Measurements from ENCODE around the gene TMEM98.
"Not testable (repeated sequence)": the region's sequence is repeated elsewhere in the genome, so short reads cannot be mapped to it uniquely, and the experiment has no call there.

The TMEM98 gene

GRCh38 chr17:32927724-32928585 is at the start of gene TMEM98:
Gene TMEM98 (plus strand): TSS chr17:32928153. CDS start chr17:32931529, 3,376 bp downstream.
- peak within 1 kb of the TSS; percentile 53 for H3K4me3 Mint-ChIP-seq
- peaks cover 29% of the 10 kb centered on the region for H3K27me3 Mint-ChIP-seq (ENCODE audit: low read depth)
- H3K4me1 Mint-ChIP-seq (ENCODE audit: low read depth) = peaks cover 2% of the 10 kb centered on the region
- H3K36me3 Mint-ChIP-seq (ENCODE audit: low read depth) = no peaks in the 10 kb centered on the region
- H3K27ac Mint-ChIP-seq = no peak within 1 kb of the TSS
- no peaks in the 10 kb centered on the region for H3K9me3 Mint-ChIP-seq

- Mint-ChIP-seq H3K27me3 (ENCODE audit: low read depth) (peaks cover 39% of the 10 kb centered on the region), H3K4me3 (no peak overlapping the region), H3K9me3 (no peaks in the 10 kb centered on the region), H3K36me3 (ENCODE audit: low read depth) (no peaks in the 10 kb centered on the region), H3K4me1 (ENCODE audit: low read depth) (peaks cover 9% of the 10 kb centered on the region), H3K27ac (no peak overlapping the region)
Measured at GRCh38 chr17:32878211-32878610, 49.7 kb upstream of the TMEM98 start.

- Mint-ChIP-seq H3K4me3 (no peak overlapping the region), H3K36me3 (ENCODE audit: low read depth) (no peaks in the 10 kb centered on the region), H3K27me3 (ENCODE audit: low read depth) (peaks cover 41% of the 10 kb centered on the region), H3K9me3 (no peaks in the 10 kb centered on the region), H3K27ac (no peak overlapping the region), H3K4me1 (ENCODE audit: low read depth) (peaks cover 9% of the 10 kb centered on the region)
Measured at GRCh38 chr17:32879134-32879533, 48.8 kb upstream of the TMEM98 start.

GRCh38 chr17:32880671-32881453 is 47.1 kb upstream of the TMEM98 start:
- H3K27ac Mint-ChIP-seq = no peak overlapping the region
- H3K4me1 Mint-ChIP-seq (ENCODE audit: low read depth) = peaks cover 8% of the 10 kb centered on the region
- no peak overlapping the region for H3K4me3 Mint-ChIP-seq
- H3K36me3 Mint-ChIP-seq (ENCODE audit: low read depth) = no peaks in the 10 kb centered on the region
- H3K9me3 Mint-ChIP-seq = no peaks in the 10 kb centered on the region
- H3K27me3 Mint-ChIP-seq (ENCODE audit: low read depth) = peaks cover 38% of the 10 kb centered on the region

- Mint-ChIP-seq H3K4me3 (no peak overlapping the region), H3K27me3 (ENCODE audit: low read depth) (peaks cover 34% of the 10 kb centered on the region), H3K27ac (no peak overlapping the region), H3K9me3 (no peaks in the 10 kb centered on the region), H3K36me3 (ENCODE audit: low read depth) (no peaks in the 10 kb centered on the region), H3K4me1 (ENCODE audit: low read depth) (peaks cover 5% of the 10 kb centered on the region)
Measured at GRCh38 chr17:32882029-32882428, 45.9 kb upstream of the TMEM98 start.

GRCh38 chr17:32882734-32883133 is 45.2 kb upstream of the TMEM98 start:
- Mint-ChIP-seq H3K4me3 (no peak overlapping the region), H3K9me3 (no peaks in the 10 kb centered on the region), H3K36me3 (ENCODE audit: low read depth) (no peaks in the 10 kb centered on the region), H3K27me3 (ENCODE audit: low read depth) (peaks cover 34% of the 10 kb centered on the region), H3K4me1 (ENCODE audit: low read depth) (peaks cover under 1% of the 10 kb centered on the region), H3K27ac (no peak overlapping the region)

GRCh38 chr17:32886951-32887350 is 41.0 kb upstream of the TMEM98 start:
- H3K4me1 Mint-ChIP-seq (ENCODE audit: low read depth); H3K27ac Mint-ChIP-seq; H3K9me3 Mint-ChIP-seq; H3K4me3 Mint-ChIP-seq; H3K36me3 Mint-ChIP-seq (ENCODE audit: low read depth): not testable (repeated sequence)
- H3K27me3 Mint-ChIP-seq (ENCODE audit: low read depth) = peaks cover 14% of the 10 kb centered on the region

- not testable (repeated sequence) for H3K36me3 Mint-ChIP-seq (ENCODE audit: low read depth); H3K4me1 Mint-ChIP-seq (ENCODE audit: low read depth); H3K9me3 Mint-ChIP-seq; H3K4me3 Mint-ChIP-seq; H3K27ac Mint-ChIP-seq
- H3K27me3 Mint-ChIP-seq (ENCODE audit: low read depth) = peaks cover 12% of the 10 kb centered on the region
Measured at GRCh38 chr17:32887410-32887809, 40.5 kb upstream of the TMEM98 start.

- Mint-ChIP-seq H3K27me3 (ENCODE audit: low read depth) (peaks cover 16% of the 10 kb centered on the region), H3K4me3 (no peak overlapping the region), H3K4me1 (ENCODE audit: low read depth) (no peaks in the 10 kb centered on the region), H3K27ac (no peak overlapping the region), H3K9me3 (no peaks in the 10 kb centered on the region), H3K36me3 (ENCODE audit: low read depth) (no peaks in the 10 kb centered on the region)
Measured at GRCh38 chr17:32894245-32894644, 33.7 kb upstream of the TMEM98 start.

GRCh38 chr17:32896647-32897258 is 31.2 kb upstream of the TMEM98 start:
- no peaks in the 10 kb centered on the region for H3K9me3 Mint-ChIP-seq
- no peaks in the 10 kb centered on the region for H3K36me3 Mint-ChIP-seq (ENCODE audit: low read depth)
- H3K4me1 Mint-ChIP-seq (ENCODE audit: low read depth) = no peaks in the 10 kb centered on the region
- H3K27me3 Mint-ChIP-seq (ENCODE audit: low read depth) = peaks cover 20% of the 10 kb centered on the region
- H3K4me3 Mint-ChIP-seq = no peak overlapping the region
- H3K27ac Mint-ChIP-seq = no peak overlapping the region

- Mint-ChIP-seq H3K9me3 (no peaks in the 10 kb centered on the region), H3K36me3 (ENCODE audit: low read depth) (no peaks in the 10 kb centered on the region), H3K27me3 (ENCODE audit: low read depth) (peaks cover 20% of the 10 kb centered on the region), H3K4me1 (ENCODE audit: low read depth) (peaks cover 11% of the 10 kb centered on the region), H3K27ac (no peak overlapping the region), H3K4me3 (no peak overlapping the region)
Measured at GRCh38 chr17:32899236-32900013, 28.5 kb upstream of the TMEM98 start.

GRCh38 chr17:32901743-32902142 is 26.2 kb upstream of the TMEM98 start:
- H3K36me3 Mint-ChIP-seq (ENCODE audit: low read depth) = no peaks in the 10 kb centered on the region
- H3K27ac Mint-ChIP-seq = no peak overlapping the region

GRCh38 chr17:32903774-32904673 is 23.9 kb upstream of the TMEM98 start:
- H3K9me3 Mint-ChIP-seq = no peaks in the 10 kb centered on the region
- H3K36me3 Mint-ChIP-seq (ENCODE audit: low read depth) = no peaks in the 10 kb centered on the region
- no peak overlapping the region for H3K4me3 Mint-ChIP-seq
- peaks cover 34% of the 10 kb centered on the region for H3K27me3 Mint-ChIP-seq (ENCODE audit: low read depth)
- peak overlapping the region; percentile 29 for H3K27ac Mint-ChIP-seq
- H3K4me1 Mint-ChIP-seq (ENCODE audit: low read depth) = peaks cover 16% of the 10 kb centered on the region

More at GRCh38 chr17:32901743-32902142, 26.2 kb upstream of the TMEM98 start:
- peaks cover 37% of the 10 kb centered on the region for H3K27me3 Mint-ChIP-seq (ENCODE audit: low read depth)
- H3K4me3 Mint-ChIP-seq = no peak overlapping the region
- H3K4me1 Mint-ChIP-seq (ENCODE audit: low read depth) = peaks cover 16% of the 10 kb centered on the region
- no peaks in the 10 kb centered on the region for H3K9me3 Mint-ChIP-seq
